ENCODE results near the gene TBC1D7. TPM values are rescaled to one million over a fixed set of nuclear protein-coding genes. Genes with fewer than 3 reads are reported as not detected.

Gene TBC1D7
- total and polyA plus RNA-seq, 2 of the 4 experiments (the other 2 are of a cell fraction), result 14.3 to 22.6 TPM

DNA sequence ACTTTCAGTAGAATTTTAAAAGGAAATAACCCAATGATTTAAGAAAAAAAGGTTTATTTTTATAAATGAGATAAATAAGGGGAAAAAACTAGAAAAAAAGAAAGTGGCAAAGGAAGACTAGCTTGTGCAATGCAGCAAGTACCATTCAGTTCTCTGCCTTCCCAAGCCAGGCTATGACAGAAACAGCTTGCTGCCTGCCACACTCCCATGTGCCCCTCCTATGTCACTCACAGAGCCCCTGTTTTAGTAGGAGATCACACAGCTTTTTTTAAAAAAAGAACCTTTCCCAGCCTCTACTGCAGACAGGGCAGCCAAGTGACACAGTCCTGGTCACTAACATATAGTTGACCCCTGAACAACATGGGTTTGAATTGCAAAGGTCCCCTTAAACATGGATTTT is 13.5 kb downstream of the TBC1D7 start:
- Histone ChIP-seq H2BK20ac (ENCODE audit: low read depth, low read length) (no peak overlapping the region), H2AK5ac (ENCODE audit: low read depth, low read length) (no peak overlapping the region), H2AFZ (replicated peaks; ENCODE audit: low read length, poor library complexity) (no peak overlapping the region), H2BK15ac (ENCODE audit: low read depth, low read length) (no peak overlapping the region), H3K14ac (replicated peaks; ENCODE audit: low read depth, low read length) (no peak overlapping the region), H3K27ac (ENCODE audit: insufficient read depth, low read length) (no peak overlapping the region), H4K5ac (ENCODE audit: low read depth, low read length) (no peak overlapping the region), H3K4me1 (ENCODE audit: control insufficient read depth, insufficient read depth, low read length) (no peaks in the 10 kb centered on the region), H3K9me1 (ENCODE audit: insufficient read depth, low read length) (no peaks in the 10 kb centered on the region; the same call in 1 of the 2 replicates), H2BK120ac (ENCODE audit: low read depth, low read length) (no peak overlapping the region), H4K20me1 (ENCODE audit: insufficient read depth, low read length) (no peaks in the 10 kb centered on the region), H3K9ac (ENCODE audit: low read depth, low read length) (no peak overlapping the region), H2BK5ac (ENCODE audit: low read depth, low read length, poor library complexity, severe bottlenecking) (no peak overlapping the region), H3K18ac (ENCODE audit: low read depth, low read length) (no peak overlapping the region), H3K4me2 (ENCODE audit: low read depth, low read length) (no peak overlapping the region), H3K56ac (ENCODE audit: extremely low read depth, insufficient read depth, low read length) (no peak overlapping the region), H3K79me1 (ENCODE audit: low read depth in 1 of 2, low read length in 2 of 2) (no peaks in the 10 kb centered on the region), H4K8ac (ENCODE audit: low read depth in 2 of 2, low read length in 2 of 2) (no peak overlapping the region), H3K4ac (ENCODE audit: low read depth, low read length) (no peak overlapping the region), H3K36me3 (ENCODE audit: control insufficient read depth, insufficient read depth, low read length) (peaks cover 33% of the 10 kb centered on the region), H3K27me3 (ENCODE audit: control insufficient read depth, insufficient read depth, low read length) (no peaks in the 10 kb centered on the region), H3K23ac (ENCODE audit: low read depth, low read length) (no peak overlapping the region), H3K4me3 (ENCODE audit: insufficient read depth, low read depth, low read length) (no peak overlapping the region), H4K91ac (ENCODE audit: insufficient read depth, low read depth, low read length) (no peak overlapping the region), H3K9me3 (ENCODE audit: control insufficient read depth, insufficient read depth, low read length) (no peaks in the 10 kb centered on the region), H2AK9ac (replicated peaks; ENCODE audit: low read depth, low read length, poor library complexity) (no peak overlapping the region)
- no peak for TF ChIP-seq RFX5 (IDR thresholded peaks at IDR 0.05; ENCODE audit: low read depth, low read length)
- TF ChIP-seq RAD21 (IDR thresholded peaks at IDR 0.05; ENCODE audit: low read length), result no peak
- TF ChIP-seq BHLHE40 (IDR thresholded peaks at IDR 0.05; ENCODE audit: low read depth, low read length), result no peak
- intact Hi-C loops (cut with micrococcal nuclease), result no loop called here
- DNase-seq, result no peak
- BruUV-seq (replicated peaks), result no TSS peak
- POLR2A ChIA-PET (ENCODE audit: unreplicated experiment), result no interaction called here
- in situ Hi-C loops (cut with MboI; ENCODE audit: low sequenced_read_pairs), result no loop called here
- CTCF ChIA-PET, result interaction anchor here (1.7 kb wide), 1 partner anchor 14 kb away, joined by 4 read pairs; the partner anchor contains the start of gene TBC1D7
- dilution Hi-C loops (cut with HindIII; ENCODE audit: low sequenced_read_pairs, unreplicated experiment), result no loop called here
- ATAC-seq (ENCODE audit: low read depth), result no peak
